Activated CD8-positive, alpha-beta memory T cell treated with anti-CD3 and anti-CD28 coated beads, Interleukin-2, amount 50 U/mL, for 24 hours (primary cell): ENCODE measurements around the gene ERI3.

ENCODE experiments used
- DNase-seq: peaks from one replicate; pipeline ENCODE4 v3.0.0-alpha.2; 2020; ENCODE audit errors: extremely low read depth

ERI3 gene

DNA sequence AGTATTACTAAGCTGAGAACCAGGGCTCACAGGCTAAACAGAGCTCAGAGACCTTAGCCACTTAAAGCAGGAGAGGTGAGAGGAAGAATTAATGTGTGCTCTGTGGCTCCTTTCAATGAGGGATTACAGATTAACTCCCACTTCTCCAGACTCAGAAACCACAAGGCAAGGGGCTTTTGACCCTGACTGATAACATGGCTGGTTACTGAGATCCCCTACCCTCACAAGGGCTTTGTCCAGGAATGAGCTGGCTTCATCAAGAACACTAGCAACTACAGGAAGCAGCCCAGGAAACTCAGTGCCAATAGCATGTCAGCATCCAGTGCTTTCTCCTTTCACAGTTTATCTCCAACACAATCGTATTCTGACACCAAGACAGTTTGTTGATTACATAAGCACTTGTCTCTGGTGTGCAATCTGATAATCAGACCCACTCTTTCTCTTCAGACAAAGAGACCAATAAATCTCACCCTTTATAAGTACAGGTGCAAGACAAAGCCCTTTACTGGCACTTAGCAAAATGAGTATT, 38.8 kb downstream of the ERI3 start:
- DNase-seq: no peak

DNA sequence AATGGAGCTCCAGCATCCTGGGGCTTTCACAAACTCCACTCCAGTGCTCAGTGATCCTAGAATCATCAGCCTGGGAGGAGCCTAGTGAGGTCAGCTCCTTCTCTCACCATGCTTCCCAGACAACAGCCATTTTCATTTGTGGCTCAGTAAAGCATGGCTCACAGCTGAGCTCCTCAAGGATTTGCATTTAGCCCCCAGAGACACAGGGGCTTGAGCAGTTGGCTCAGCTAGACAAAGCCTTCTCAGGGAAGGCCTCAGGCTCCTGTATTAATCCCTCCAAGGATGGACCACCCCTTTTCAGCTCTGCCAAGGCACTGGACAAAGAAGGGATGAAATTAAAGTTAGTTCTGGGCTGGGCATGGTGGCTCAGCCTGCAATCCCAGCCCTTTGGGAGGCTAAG, 39.5 kb downstream of the ERI3 start:
- DNase-seq: no peak

DNA sequence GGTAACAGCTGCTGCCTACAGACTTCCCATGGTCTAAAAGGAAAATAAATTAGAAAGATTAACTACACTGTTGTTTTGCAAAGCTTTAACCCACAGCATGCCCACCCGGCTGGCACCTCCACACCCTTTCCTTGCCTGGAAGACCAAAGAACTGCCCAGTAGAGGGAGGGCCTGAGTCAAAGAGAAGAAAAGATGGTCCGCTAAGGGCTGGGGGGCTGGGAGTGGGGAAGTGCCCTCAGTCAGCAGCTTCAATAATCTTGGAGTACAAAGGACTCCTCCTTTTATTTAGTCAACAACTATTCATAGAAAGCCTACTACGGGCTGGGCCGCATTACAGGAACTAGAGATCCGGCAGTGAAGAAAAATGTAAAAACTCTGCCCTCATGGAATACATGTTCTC, 40.6 kb downstream of the ERI3 start:
- no peak for DNase-seq

DNA sequence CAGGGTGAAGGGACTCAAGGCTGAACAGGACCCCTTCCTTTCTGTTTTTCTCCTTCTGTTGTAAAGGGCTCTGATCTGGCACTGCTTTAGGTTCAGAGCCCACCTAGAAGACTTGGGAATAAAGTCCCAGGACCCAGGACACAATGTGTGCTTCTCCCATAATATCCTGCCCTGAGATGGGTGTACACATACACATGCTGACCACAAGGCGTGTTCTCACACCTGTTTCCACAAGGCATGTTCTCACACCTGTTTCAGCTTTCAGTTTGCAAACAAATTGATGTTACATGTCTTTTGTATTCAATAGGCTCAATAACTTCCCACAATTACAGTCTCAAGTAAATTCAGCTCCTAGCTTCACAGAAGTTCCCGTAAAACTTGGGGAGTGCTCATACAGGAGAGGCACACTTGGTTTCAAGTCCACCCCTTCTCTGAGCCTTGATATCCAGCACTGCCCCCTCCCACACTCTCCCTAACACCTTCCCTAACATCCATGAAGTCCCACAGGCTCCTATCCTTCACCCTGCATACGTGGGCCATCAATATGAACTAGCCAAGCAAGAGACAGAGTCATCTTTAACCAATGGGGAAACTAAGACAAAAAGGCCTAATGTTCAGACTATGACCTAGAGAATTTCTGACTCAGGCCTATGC, 41.7 kb downstream of the ERI3 start:
- DNase-seq: no peak

DNA sequence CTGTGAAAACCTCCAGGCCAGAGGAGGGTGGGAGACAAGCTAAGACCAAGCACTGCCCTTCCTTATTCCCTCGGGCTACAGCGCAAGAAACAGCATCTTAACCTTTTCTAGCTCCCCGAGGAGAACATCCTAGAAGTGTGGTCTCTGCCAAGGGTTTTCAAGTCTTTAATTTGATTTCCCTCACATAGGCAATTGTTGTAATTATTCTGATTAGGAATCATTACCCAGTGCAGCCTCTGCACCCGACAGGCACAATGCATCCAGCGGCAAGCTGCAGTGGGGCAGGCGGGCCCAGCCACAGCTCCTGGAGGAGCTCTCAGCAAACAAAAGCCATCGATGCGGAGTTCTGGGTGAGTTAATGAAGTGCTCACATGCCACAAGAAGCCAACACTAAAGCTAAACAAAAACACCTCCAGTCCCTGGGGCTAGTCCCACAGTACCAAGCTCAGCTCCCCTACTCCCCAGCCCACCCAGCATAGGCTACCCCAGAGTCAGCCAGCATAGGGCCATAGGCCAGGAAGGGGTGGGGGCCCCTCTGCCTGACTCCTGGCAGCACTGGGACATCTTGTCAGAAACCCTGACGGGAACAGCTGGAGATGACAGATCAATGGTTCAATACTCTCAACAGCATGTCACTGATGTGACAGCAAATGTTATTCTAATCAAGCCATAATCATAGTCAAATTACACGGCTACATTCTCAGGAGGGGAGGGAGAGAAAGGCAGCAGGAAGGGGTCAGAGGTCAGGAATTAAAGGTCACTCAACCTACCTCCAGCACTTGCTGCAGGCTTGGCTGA, 42.5 kb downstream of the ERI3 start:
- no peak for DNase-seq

DNA sequence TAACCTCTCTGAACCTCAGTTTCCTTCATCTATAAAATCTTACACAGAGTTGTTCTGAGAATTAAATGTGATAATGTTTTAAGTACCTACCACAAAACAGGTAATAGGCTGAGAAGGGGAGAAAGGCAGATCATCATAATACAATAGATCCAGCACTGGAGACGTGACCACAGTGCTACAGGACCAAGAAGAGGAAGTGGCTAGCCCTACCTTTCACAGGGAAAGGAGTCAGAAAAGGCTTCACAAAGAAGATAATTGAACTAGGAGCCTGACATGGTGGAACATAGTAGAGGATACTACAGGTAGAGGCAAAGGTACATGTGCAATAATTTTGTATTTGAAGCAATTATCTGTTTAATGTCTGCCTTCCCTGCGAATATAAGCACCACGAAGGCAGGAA, 45.1 kb downstream of the ERI3 start:
- DNase-seq: no peak

DNA sequence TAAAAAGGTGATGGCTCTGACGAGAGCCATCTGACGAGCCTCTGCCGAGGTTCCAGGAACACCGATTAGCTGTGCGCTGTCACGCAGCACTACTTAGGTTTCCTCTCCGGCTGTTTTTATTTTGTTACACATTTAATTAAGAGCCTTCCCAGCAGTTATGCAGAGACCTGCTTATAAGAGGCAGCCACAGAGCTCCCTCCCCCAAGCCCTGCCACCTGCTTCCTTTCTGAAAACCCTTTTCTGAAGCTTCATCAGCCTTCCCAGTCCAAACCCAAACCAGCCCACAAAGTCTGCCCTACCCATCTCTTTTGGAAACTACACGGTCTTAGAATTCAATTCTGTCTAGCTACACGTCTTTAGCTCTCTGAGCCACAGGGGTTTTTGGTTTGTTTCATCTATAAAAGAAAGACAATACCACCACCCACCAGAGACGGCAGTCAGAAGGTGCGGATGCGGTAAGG, 49.1 kb downstream of the ERI3 start:
- DNase-seq: no peak

DNA sequence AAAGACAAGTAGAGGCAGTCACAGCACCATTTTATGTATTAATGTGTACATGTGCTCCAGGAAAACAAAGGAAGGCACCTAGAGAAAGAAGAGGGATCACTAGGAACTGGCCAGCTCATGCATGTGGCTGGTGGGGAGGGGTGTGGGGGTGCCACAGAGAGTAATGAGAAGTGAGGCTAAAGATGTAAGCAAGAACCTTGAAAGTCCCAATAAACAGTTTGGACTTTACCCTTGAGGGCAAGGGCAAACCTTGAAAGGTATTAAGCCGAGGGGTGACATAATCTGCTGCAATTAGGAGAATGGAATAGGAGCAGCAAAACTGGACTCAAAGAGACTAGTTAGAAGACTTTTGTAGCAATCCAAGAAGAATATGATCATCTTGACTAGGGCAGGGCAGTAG, 51.5 kb downstream of the ERI3 start:
- DNase-seq: no peak

DNA sequence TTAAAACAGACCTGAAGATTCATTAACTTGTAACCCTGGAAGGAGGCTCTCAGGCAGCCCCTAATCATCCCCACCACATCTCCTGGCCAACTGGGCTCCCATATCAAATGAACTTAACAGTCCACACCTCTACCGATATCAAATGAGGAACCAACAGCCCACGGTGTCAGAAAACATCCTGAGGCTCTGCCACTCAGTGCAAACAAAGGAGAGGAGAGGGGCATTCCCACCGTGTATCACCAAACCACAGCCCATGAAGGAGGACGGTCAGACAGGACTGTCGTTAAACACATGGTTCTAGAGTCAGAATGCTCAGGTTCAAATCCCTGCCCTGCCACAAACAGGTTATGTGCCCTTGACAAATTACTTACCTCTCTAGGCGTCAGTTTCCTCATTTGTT, 52.5 kb downstream of the ERI3 start:
- DNase-seq: no peak

DNA sequence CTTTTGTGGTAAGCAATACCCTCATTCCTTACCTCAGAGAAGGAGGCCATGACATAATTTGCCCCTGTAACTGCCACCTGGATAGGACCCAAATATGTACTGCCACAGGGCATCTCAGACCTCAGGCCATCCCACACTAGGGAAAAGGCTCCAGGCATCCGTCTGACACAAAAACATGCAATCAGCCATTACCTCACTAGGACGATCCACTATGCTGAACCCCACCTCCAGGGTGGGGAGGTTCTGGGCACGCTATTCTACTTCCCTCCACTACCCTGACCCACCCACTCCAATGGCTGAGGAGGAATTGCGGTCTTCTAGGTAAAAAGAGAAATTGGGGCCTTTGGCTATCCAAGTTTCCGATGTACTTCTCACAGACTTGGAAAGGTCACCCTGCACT, 53.6 kb downstream of the ERI3 start:
- DNase-seq: no peak

DNA sequence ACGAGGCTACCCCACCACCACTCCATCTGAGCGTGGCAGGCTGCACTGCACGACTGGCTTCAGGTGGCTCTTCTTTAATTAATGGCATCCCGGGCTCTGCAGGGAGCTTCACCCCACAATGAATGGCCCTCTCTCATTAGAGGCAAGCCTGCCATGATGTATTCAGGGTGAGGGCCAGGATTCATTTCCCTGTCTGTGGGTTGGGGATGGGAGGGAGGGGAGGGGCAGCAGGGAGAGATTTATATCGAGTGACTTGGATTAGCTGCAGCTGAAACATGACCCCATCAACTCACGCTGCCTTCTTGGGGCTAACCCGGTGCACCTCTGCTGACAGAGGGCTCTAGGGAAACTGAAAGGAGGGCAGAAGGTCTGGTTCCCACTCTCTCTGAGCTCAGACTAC, 54.2 kb downstream of the ERI3 start:
- no peak for DNase-seq

DNA sequence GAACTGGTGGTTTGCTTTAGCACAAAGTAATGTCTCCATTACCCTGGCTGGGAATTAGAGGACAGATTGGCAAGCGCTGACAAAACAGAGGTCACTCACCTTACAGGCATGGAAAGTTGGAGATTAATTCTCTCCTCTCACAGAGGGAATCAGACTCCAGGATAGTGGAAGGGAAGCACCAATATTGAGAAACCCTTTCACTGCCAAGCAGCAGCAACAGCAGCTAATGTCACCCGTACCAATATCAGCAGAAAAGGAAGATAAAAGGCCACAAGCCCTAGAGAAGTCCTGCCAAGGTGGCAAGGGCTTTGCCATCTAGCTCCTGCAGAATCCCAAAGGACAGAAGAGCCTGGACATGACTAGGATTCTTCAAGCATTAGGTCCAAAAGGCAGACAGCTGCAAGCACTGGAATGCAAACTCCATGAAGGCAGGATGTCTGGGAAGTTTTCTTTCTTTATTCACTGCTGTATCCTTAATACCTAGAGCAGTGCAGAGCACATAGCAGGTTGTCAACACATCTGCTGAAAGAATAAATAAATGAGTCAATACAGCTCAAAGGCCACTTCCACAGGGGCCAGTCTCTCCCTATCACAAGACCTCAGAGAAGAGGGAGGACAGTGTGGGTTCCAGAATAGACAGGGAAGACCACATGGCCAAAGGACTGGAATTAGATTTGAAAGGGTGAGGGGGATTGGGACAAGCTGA, 57.2 kb downstream of the ERI3 start:
- no peak for DNase-seq

DNA sequence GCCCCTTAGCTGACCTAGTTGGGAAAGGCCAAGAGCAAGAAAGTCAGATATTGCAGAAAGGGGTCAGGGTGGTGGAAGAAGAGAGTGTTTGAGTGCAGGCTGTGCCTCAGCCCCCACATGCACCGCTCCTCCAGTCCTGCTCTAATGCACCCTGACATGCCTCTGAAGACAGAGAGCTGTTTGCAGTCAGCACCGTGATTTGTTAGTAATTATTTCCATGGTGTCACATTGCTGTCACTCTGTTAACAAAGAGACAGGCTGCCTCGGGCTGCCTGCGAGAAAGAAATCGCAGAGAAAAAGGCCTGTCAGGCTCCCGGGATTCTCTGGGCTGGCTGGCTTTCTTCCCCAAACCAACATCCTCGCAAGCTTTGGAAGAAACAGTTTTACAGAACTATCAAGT, 58.3 kb downstream of the ERI3 start:
- no peak for DNase-seq

DNA sequence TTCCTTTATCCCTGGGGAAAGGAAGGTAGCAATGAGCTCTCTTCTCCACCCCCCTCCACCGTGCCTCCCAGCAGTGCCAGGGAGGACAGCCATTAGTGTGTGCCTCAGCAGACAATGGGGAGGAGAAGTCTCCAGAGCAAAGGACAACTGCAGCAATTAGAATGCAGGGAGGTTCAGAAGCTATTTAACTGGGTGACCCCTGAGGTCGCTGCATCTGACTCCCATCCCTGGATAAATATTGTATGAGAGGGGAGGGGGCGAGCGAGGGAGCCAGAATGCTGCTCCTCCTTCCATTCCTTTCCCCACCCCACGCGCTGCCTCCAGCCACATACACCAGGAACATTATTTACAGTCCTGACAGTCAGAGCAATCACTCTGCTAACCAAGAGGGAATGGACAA, 59.0 kb downstream of the ERI3 start:
- DNase-seq: no peak

DNA sequence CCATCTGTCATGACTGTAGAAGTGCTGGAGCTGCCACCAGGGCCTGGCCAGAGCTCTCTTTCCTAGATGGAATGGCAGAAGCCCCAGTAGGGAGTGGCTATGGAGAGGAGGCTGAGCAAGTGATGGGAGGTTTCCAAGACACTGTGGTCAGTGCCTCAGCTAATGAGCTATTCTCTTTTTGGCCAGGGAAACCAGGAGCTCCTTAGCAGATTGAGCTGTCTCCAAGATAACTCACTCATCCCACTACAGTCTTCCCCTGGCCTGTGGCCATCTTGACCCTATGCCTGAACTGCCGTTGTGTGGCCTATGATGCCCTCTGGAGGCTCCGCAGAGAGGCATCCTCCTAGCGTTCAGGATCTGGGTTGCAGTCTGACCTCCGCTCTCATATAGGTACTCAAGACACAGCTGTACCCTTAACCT, 60.5 kb downstream of the ERI3 start:
- no peak for DNase-seq

DNA sequence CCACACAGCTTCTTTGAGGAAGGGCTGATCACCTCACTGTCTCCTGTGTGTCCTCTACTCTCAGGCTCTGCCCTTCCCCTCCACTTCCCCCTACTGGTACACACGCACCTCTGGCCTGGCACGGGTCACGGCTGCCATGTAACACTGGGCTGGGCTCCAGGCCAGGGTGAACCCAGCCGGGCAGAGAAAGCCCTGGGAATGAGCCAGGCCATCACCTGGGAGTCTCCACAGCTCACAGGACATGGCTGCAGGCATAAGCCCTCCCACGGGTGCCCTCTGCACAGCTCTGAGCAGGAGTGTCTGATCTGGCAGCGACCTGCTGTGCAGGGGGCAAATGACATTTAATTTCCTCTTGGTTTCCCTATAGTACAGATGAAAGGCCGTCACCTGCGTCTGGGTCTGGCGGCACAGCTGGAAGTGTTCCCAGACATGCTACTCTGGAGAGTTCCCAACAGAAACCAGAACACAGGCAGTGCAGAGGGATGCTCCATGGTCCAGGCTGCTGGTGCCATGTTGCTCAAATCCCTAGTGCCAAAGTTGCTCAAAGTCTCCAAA, 61.2 kb downstream of the ERI3 start:
- DNase-seq: no peak

DNA sequence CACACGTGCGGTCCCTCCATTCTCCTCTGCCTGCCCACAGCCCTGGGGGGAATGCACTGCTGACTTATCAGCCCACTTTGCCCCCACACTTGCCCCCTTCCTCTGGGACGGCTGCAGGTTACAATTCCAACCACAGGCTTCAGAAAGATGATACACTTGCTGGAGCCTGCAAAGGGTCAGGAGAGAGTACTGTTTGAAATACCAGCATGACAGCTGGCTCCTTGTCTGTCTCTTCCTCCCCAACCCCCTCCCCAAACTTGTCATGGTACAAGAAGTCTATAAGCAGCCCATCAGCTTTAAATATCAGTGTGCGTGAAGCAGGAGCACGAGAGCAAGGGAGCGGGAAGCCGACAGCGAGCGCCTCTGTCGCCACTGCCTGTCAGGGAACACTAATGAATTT, 62.4 kb downstream of the ERI3 start:
- DNase-seq: no peak

DNA sequence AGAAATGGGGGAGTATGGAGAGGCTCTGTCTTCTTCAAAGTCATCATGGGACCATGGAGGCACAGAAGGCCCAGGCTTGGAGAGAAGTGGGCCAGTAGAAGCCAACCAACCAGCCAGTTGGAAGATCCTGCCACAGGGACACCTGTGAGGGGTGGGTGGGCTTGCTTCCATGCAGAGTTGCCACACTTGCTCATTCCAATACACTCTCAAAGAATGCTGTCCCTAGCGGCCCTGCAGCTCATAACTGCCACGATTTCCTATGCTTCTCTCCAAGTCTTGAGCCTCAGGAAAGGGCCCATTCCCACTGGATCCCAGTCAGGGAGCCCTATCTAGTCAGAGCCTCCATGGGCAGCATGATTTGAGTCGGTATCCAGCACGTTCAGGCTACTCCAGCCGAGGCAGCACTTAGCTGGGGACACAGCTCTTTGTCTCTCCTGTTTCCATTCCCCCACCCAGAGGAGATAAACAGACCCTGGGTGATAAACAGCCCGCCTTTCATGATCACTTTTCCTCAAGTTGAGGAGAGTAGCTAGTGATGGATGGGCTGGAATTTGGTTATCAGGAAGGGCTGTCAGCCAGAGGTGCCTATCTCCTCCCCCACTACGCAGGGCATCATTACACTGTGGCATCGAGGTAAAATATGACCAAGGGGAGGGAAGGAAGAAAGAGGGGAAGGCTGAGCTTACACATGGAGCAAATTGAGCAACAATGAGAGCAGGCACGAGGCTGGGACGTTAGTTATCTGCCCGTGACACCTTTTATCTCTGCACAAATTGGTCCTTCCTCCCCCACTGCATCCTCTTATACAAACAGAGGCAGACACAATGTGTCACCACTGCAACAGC, 64.6 kb downstream of the ERI3 start:
- DNase-seq: no peak

DNA sequence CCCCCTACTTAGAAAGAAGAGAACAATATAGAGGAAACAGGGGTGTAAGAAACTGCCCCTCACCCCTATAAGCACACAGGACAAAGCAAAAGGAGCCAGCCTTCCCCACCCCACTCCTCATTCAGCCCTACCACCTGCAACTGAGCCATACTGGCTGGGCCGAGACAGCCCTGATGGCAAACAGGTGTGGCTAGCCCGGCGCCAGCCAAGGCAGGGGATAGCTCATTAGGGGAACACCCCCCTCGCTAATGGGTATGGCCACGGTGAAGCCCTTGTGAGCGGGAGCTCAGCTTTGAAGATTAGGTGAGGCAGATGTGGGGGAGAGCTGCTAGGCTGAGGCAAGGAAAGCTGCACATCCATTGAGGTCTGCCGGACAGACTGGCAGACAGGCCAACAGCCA, 65.5 kb downstream of the ERI3 start:
- DNase-seq: no peak

DNA sequence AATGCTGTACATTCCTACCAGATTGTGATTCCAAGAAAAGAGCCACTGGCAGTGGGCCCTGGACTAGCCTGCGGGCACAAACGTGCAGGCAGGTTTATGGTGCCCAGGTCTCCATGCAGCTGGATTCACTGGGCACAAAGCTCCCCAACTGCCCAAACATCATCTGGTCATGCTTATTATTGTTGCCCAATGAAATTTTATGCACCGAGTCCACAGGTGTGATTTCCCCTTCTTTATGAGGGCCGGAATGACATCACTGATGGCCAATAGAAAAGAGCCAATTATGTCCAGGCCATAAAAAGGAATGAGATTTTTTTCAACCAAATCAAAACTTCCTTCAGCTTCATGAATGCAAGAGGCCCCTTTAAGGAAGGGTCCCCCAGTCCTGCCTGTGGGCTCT, 66.2 kb downstream of the ERI3 start:
- no peak for DNase-seq

DNA sequence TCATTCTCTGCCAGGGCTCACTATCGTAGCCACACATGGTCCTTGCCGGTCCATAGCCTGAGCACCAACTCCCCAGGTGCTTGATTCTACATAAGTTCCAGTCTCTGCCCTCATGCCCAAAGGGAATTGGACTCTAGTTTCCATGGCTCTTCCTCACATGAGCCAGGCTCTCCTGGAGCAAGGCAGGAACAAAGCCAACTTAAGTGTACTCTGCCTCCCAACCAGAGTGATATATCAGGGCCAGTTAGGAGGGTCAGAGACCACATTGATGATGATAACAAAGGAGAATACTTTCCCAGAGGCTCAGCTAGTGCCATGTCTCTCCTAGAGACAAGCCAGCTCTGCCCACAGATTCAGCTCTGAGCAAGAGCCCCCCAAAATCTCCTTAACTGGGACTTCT, 70.9 kb downstream of the ERI3 start:
- DNase-seq: no peak
